B cell (primary cell): ENCODE measurements around the gene UCN2. TPM values are rescaled to one million over a fixed set of nuclear protein-coding genes. Genes with fewer than 3 reads are reported as not detected.

Experiments used
- ATAC-seq: fragments of 200-7000 bp; cut with Tn5 transposase; one replicate; pipeline ENCODE4 v1.10.0; 2021; ENCODE audit warnings: low read depth, mild to moderate bottlenecking, moderate number of reproducible peaks, moderate library complexity
- CTCF ChIA-PET: fragments of 350-600 bp; sonication (Branson Sonifier 250); formaldehyde crosslinking; loops from one replicate; lab custom pipeline; 2021; ENCODE audit warnings: antibody characterized with exemption, inconsistent platforms; lab: Charles Lee
- POLR2A ChIA-PET: fragments of 350-600 bp; sonication (Branson Sonifier 250); formaldehyde crosslinking; loops from one replicate; lab custom pipeline; 2021; ENCODE audit warnings: antibody characterized with exemption; lab: Charles Lee
- DNase-seq: peaks from one replicate; pipeline ENCODE4 v3.0.0; 2013
- H2AFZ ChIP-seq: 2 replicates; pipeline ENCODE4 v1.6.1; 2012; ENCODE audit warnings: mild to moderate bottlenecking, low read depth, low read length; ENCODE audit not compliant: insufficient read depth, poor library complexity, severe bottlenecking
- H3K27ac ChIP-seq, 2 donors: 1 replicate in 1 of 2; 2 replicates in 1 of 2; pipeline ENCODE4 v1.5.1; 2012 to 2013; ENCODE audit warnings: low read length in 2 of 2, mild to moderate bottlenecking in 2 of 2, moderate library complexity in 1 of 2
- H3K27me3 ChIP-seq, 4 experiments: fragments of 200-600 bp in 1 of 4; sonication (generic) in 1 of 4; replicated peaks in 1 of 4; 1 replicate in 2 of 4; 2 replicates in 2 of 4; pipeline versions ENCODE4 v1.6.1 to v1.7.0; 2013 to 2016; ENCODE audit warnings: low read length in 3 of 4, mild to moderate bottlenecking in 2 of 4, mixed read lengths in 1 of 4, moderate library complexity in 1 of 4; ENCODE audit not compliant: insufficient read depth in 4 of 4, control insufficient read depth in 3 of 4; ENCODE audit errors: control extremely low read depth in 1 of 4
- H3K36me3 ChIP-seq, 2 experiments: replicated peaks in 1 of 2; 1 replicate in 1 of 2; 2 replicates in 1 of 2; pipeline versions ENCODE4 v1.6.1 to v1.7.1; 2013; ENCODE audit warnings: low read length in 1 of 2; ENCODE audit not compliant: insufficient read depth in 2 of 2, control insufficient read depth in 1 of 2; ENCODE audit errors: control extremely low read depth in 1 of 2, extremely low read depth in 1 of 2
- H3K4me1 ChIP-seq, 2 donors: fragments of 200-600 bp in 1 of 2; sonication (generic) in 1 of 2; 1 replicate in 1 of 2; 2 replicates in 1 of 2; pipeline versions ENCODE4 v1.5.1 to v1.6.1; 2013 to 2017; ENCODE audit warnings: low read length in 2 of 2; ENCODE audit not compliant: control insufficient read depth in 2 of 2, insufficient read depth in 2 of 2
- H3K4me2 ChIP-seq: replicated peaks from 2 replicates; pipeline ENCODE3; 2012; ENCODE audit warnings: mild to moderate bottlenecking, low read depth, low read length; ENCODE audit not compliant: poor library complexity, severe bottlenecking
- H3K4me3 ChIP-seq, 5 experiments: fragments of 200-600 bp in 1 of 5; sonication (generic) in 1 of 5; 1 replicate in 3 of 5; 2 replicates in 2 of 5; pipeline versions ENCODE4 v1.5.1 to v1.7.0; 2011 to 2016; ENCODE audit warnings: low read length in 4 of 5, mild to moderate bottlenecking in 4 of 5, low read depth in 2 of 5, control low read depth in 1 of 5, moderate library complexity in 1 of 5; ENCODE audit not compliant: insufficient read depth in 1 of 5; ENCODE audit errors: control extremely low read depth in 1 of 5, extremely low read depth in 1 of 5
- H3K79me2 ChIP-seq: fragments of 200-600 bp; sonication (generic); one replicate; pipeline ENCODE4 v1.6.0; 2016; ENCODE audit warnings: low read length; ENCODE audit not compliant: control insufficient read depth, insufficient read depth
- H3K9ac ChIP-seq: fragments of 200-600 bp; sonication (generic); 2 replicates; pipeline ENCODE4 v1.6.1; 2017; ENCODE audit warnings: mild to moderate bottlenecking, low read length, moderate library complexity
- H3K9me3 ChIP-seq, 3 donors: one replicate each; pipeline versions ENCODE4 v1.6.1 to v1.7.1; 2013; ENCODE audit warnings: low read length in 2 of 3; ENCODE audit not compliant: control insufficient read depth in 2 of 3, insufficient read depth in 1 of 3; ENCODE audit errors: control extremely low read depth in 1 of 3
- H4K20me1 ChIP-seq: 2 replicates; pipeline ENCODE4 v1.6.0; 2012; ENCODE audit warnings: mild to moderate bottlenecking, low read length; ENCODE audit not compliant: insufficient read depth, control insufficient read depth, poor library complexity, severe bottlenecking
- H3K27ac Mint-ChIP-seq: one replicate; pipeline ENCODE4 v1.8.0; 2021; ENCODE audit warnings: mixed read lengths
- H3K27me3 Mint-ChIP-seq: one replicate; pipeline ENCODE4 v1.8.0; 2021; ENCODE audit warnings: mixed read lengths
- H3K4me1 Mint-ChIP-seq: one replicate; pipeline ENCODE4 v1.8.0; 2021; ENCODE audit warnings: mixed read lengths
- H3K4me3 Mint-ChIP-seq: one replicate; pipeline ENCODE4 v1.8.0; 2021; ENCODE audit warnings: mixed read lengths
- H3K9me3 Mint-ChIP-seq: one replicate; pipeline ENCODE4 v1.8.0; 2022; ENCODE audit warnings: mixed read lengths; ENCODE audit not compliant: insufficient read depth
- CTCF ChIP-seq: fragments of 200-600 bp; IDR thresholded peaks from one replicate; pipeline ENCODE4 v1.8.0; 2022; ENCODE audit warnings: antibody characterized with exemption, mild to moderate bottlenecking
- EZH2 ChIP-seq: IDR thresholded peaks from 2 replicates; pipeline ENCODE4 v1.6.1; 2012; ENCODE audit warnings: borderline replicate concordance, low read depth, mild to moderate bottlenecking, moderate library complexity, low read length; ENCODE audit not compliant: insufficient read depth, poor library complexity, severe bottlenecking
- WGBS: methylation state at CpG from one replicate; pipeline ENCODE4 v1.1.5; 2013; ENCODE audit warnings: missing lambda C conversion rate; ENCODE audit not compliant: insufficient coverage; 5-methylcytosine and 5-hydroxymethylcytosine counted together
- intact Hi-C: fragments of 100-400 bp; cut with micrococcal nuclease; formaldehyde crosslinking; loops from one replicate; pipeline ENCODE4 v1.10.0; 2022
- polyA plus RNA-seq: library from polyadenylated mRNA; depleted of rRNA; stranded (reverse); fragments of >200 nt; gene quantifications from 2 replicates; pipeline ENCODE4 v1.2.3, GENCODE V29; 2012
- total RNA-seq, 2 donors: library from RNA; stranded (reverse); fragments of 120-200 nt in 1 of 2; gene quantifications; 1 replicate in 1 of 2; 2 replicates in 1 of 2; pipeline versions ENCODE4 v1.2.3 to v1.2.4, GENCODE V29; 2013 to 2022

UCN2 gene
- total and polyA plus RNA-seq, 2 donors (not counting 1 experiment from before 2014, with no cell fraction given) = not detected

- H3K9me3 ChIP-seq = no peaks in the 10 kb centered on the region
- Mint-ChIP-seq H3K9me3 (no peaks in the 10 kb centered on the region), H3K27me3 (peaks cover 29% of the 10 kb centered on the region), H3K4me3 (peak overlapping the region; percentile 45), H3K4me1 (peaks cover 9% of the 10 kb centered on the region), H3K27ac (no peak overlapping the region)
- H3K27me3 ChIP-seq = peaks cover 0 to 33% (median 6%) of the 10 kb centered on the region in 4 experiments
- TF ChIP-seq EZH2 = no peak
- TF ChIP-seq CTCF = no peak
- POLR2A ChIA-PET = no interaction called here
- no peak overlapping the region for H3K27ac ChIP-seq
- peak overlapping the region; percentile 53 for H3K4me2 ChIP-seq
- CTCF ChIA-PET = no interaction called here
- no peaks in the 10 kb centered on the region for H4K20me1 ChIP-seq
- no peak for DNase-seq
- no peaks in the 10 kb centered on the region for H3K79me2 ChIP-seq
- H2AFZ ChIP-seq = peak overlapping the region; percentile 38
- H3K36me3 ChIP-seq = peaks cover 0 to 19% of the 10 kb centered on the region in 2 experiments
- no peak overlapping the region for H3K9ac ChIP-seq
- H3K4me1 ChIP-seq = peaks cover 4 to 9% of the 10 kb centered on the region in 2 donors
- 30% methylated on average over 36 of the region's 39 CpGs for WGBS
- ATAC-seq = no peak
- intact Hi-C loops = no loop called here
- H3K4me3 ChIP-seq = no peak overlapping the region
Observed at GRCh38 chr3:48594417-48595049, 31.0 kb upstream of the UCN2 start.

- Histone ChIP-seq H4K20me1 (no peaks in the 10 kb centered on the region), H2AFZ (no peak overlapping the region), H3K36me3 (peaks cover 0 to 7% of the 10 kb centered on the region in 2 experiments), H3K4me1 (peaks cover 4 to 9% of the 10 kb centered on the region in 2 donors), H3K79me2 (no peaks in the 10 kb centered on the region), H3K4me3 (no peak overlapping the region), H3K4me2 (no peak overlapping the region), H3K9me3 (no peaks in the 10 kb centered on the region), H3K27me3 (peaks cover 0 to 38% (median 7%) of the 10 kb centered on the region in 4 experiments), H3K9ac (no peak overlapping the region), H3K27ac (no peak overlapping the region)
- Mint-ChIP-seq H3K4me3 (no peak overlapping the region), H3K27me3 (peaks cover 37% of the 10 kb centered on the region), H3K9me3 (no peaks in the 10 kb centered on the region), H3K4me1 (peaks cover 9% of the 10 kb centered on the region), H3K27ac (no peak overlapping the region)
- ChIA-PET POLR2A (no interaction called here), CTCF (no interaction called here)
- intact Hi-C loops = no loop called here
- DNase-seq (no peak), ATAC-seq (no peak)
- 88% methylated on average over 8 of the region's 9 CpGs for WGBS
- TF ChIP-seq CTCF = no peak
Observed at GRCh38 chr3:48593337-48593736, 29.8 kb upstream of the UCN2 start.
